ENCODE measurements around the gene PAK6. TPM values are rescaled to one million over a fixed set of nuclear protein-coding genes. Genes with fewer than 3 reads are reported as not detected.

The PAK6 gene
- total and polyA plus RNA-seq, 12 donors: 4.9 to 31.0 (median 13.1) TPM

GRCh38 chr15:40239404-40239692, 485 bp downstream of the PAK6 start:
- Histone ChIP-seq H3K4me1 (replicated peaks in 1 of 2) (peaks cover 0 to 8% of the 10 kb centered on the region in 2 donors), H3K4me3 (peak overlapping the region in 1 of 4 donors; percentile 48), H3K27me3 (no peaks in the 10 kb centered on the region), H3K36me3 (replicated peaks in 1 of 2) (no peaks in the 10 kb centered on the region), H3K27ac (peak overlapping the region in 2 of 5 donors; percentile 47 to 49), H3K9me3 (replicated peaks in 1 of 3) (no peaks in the 10 kb centered on the region)
- 21 to 39% (median 27%) methylated on average over 4 to 5 of the region's 5 CpGs; no CpG with 5 or more reads in 1 of the 4 donors for WGBS, 4 donors
- DNase-seq: no peak
- TF ChIP-seq, protein P1, sequence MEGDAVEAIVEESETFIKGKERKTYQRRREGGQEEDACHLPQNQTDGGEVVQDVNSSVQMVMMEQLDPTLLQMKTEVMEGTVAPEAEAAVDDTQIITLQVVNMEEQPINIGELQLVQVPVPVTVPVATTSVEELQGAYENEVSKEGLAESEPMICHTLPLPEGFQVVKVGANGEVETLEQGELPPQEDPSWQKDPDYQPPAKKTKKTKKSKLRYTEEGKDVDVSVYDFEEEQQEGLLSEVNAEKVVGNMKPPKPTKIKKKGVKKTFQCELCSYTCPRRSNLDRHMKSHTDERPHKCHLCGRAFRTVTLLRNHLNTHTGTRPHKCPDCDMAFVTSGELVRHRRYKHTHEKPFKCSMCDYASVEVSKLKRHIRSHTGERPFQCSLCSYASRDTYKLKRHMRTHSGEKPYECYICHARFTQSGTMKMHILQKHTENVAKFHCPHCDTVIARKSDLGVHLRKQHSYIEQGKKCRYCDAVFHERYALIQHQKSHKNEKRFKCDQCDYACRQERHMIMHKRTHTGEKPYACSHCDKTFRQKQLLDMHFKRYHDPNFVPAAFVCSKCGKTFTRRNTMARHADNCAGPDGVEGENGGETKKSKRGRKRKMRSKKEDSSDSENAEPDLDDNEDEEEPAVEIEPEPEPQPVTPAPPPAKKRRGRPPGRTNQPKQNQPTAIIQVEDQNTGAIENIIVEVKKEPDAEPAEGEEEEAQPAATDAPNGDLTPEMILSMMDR (IDR thresholded peaks at IDR 0.05): no peak
- TF ChIP-seq POLR2A (IDR thresholded peaks at IDR 0.05): no peak
- intact Hi-C loops (cut with DNase I): no loop called here

DNA sequence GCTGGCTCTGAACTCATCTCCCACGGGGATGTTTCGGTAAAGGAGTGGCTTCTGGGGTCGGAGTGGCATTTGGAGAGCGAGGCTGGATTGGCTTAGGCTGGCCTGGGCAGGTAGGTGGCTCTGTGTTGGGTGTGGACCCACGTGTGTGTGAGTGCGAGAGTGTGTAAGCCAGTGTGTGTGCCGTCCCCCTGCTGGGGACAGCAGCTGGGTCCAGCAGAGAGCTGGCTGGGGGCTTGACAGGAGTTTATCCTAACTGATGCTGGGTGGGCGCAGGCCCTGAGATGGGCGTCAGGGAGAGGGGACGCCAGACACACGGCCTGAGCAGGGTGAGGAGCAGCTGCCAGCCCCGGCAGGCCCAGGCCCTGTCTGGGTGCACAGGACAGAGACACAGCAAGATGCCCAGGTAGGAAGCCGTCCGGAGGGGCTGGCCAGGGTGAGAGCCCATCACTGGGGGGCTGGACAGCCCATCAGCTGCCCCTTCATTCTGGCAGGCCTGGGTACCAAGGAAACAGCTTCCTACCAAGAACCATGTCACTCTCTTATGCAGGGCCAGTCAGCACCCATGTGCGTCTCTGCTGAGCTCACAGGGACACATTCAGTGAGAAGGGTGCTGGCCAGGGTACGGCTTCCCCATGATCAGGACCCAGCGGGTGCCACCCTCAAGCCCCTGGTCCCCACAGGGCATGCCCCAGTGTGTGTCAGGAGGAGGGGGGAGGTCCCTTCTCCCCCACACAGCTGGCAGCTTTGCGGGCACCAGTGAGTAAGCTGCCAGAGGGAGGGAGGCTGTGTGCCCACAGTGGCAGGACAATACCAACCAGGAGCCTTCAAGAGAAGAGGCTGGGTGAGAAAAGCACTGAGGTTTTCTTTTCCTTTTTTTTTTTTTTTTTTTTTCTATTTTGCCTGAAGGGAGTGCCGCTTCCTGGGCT, 1.1 kb downstream of the PAK6 start:
- Histone ChIP-seq H3K36me3 (replicated peaks in 1 of 2) (no peaks in the 10 kb centered on the region), H3K27ac (peak overlapping the region in 2 of 5 donors; percentile 47 to 49), H3K27me3 (no peaks in the 10 kb centered on the region), H3K4me3 (no peak overlapping the region), H3K9me3 (replicated peaks in 1 of 3) (no peaks in the 10 kb centered on the region), H3K4me1 (replicated peaks in 1 of 2) (peaks cover 0 to 8% of the 10 kb centered on the region in 2 donors)
- 80 to 83% (median 81%) methylated on average over 8 to 19 of the region's 19 CpGs for WGBS, 4 donors
- intact Hi-C loops (cut with DNase I): no loop called here
- TF ChIP-seq, protein P1 (IDR thresholded peaks at IDR 0.05): no peak
- no peak for TF ChIP-seq POLR2A (IDR thresholded peaks at IDR 0.05)
- DNase-seq: peak in 1 of 7 donors; percentile 53

DNA sequence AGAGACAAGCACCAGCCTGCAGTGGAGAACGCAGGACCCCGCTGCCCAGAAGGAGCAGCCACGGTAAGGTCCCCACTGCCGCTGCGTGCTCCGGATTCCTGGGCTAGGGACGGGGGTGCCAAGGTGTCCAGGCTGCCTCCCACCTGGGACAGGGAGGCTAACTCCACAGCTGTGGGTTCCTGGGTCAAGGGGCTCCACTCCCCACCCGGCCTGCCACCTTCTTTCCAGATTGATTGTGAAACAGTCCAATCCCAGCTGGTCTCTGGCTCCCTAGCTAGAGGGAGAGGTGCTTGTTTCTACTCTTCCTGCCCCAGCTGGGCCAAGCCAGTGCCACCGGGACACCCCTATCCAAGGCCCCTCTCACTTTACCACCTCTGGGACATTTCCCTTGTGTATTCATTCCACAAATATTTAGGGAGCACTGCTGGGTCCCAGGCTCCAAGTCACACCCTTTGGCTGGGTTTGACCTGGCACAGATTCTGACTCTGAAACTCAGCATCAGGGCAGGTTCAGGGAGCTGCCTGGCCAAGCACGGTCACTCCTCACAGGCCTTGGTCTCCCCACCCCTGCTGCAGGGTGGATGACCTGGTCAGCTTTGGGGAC, 1.9 kb downstream of the PAK6 start:
- TF ChIP-seq, protein P1 (IDR thresholded peaks at IDR 0.05): no peak
- TF ChIP-seq POLR2A (IDR thresholded peaks at IDR 0.05): no peak
- WGBS, 4 donors: 93 to 95% (median 94%) methylated on average over 8 to 10 of the region's 10 CpGs
- Histone ChIP-seq H3K27ac (no peak overlapping the region), H3K4me1 (replicated peaks in 1 of 2) (peaks cover 0 to 8% of the 10 kb centered on the region in 2 donors), H3K36me3 (replicated peaks in 1 of 2) (no peaks in the 10 kb centered on the region), H3K4me3 (no peak overlapping the region), H3K27me3 (no peaks in the 10 kb centered on the region), H3K9me3 (replicated peaks in 1 of 3) (no peaks in the 10 kb centered on the region)
- intact Hi-C loops (cut with DNase I): no loop called here
- peak in 1 of 7 donors; percentile 42 for DNase-seq
